Measurements from ENCODE around the gene HSF4. TPM values are rescaled to one million over a fixed set of nuclear protein-coding genes. Genes with fewer than 3 reads are reported as not detected.

The HSF4 gene
- total and polyA plus RNA-seq, 8 donors = 2.5 to 38.2 (median 5.0) TPM

DNA sequence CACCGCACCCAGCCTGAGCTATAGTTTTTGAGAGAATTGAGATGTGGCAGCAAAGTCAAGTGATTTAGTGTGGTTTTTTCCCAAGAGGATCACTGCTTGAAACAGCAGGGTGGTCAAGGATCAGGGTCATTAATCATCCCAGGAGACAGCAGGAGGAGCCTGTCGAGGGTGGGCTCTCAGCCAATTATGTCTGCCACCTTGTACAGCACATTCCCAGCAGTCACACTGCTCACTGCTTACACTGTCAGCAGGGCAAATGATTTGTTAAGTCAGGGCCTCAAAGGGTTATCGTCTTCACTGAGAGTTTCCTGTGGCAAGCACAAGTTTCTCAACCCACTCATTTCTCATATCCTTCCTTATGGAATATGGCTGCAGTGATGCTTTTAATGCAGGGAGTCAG, 26.9 kb upstream of the HSF4 start:
- DNase-seq (no peak), ATAC-seq (no peak)
- Histone ChIP-seq H3K27me3 (no peaks in the 10 kb centered on the region), H3K27ac (no peak overlapping the region), H3K4me3 (no peak overlapping the region), H3K9me3 (no peaks in the 10 kb centered on the region), H3K36me3 (peaks cover 0 to 100% of the 10 kb centered on the region in 2 donors), H3K4me1 (no peaks in the 10 kb centered on the region)
- TF ChIP-seq CTCF (IDR thresholded peaks at IDR 0.05) = no peak
- intact Hi-C loops (cut with DNase I) = no loop called here

GRCh38 chr16:67141391-67141790, 23.2 kb upstream of the HSF4 start:
- intact Hi-C loops (cut with DNase I) = no loop called here
- no peak for ATAC-seq
- Histone ChIP-seq H3K36me3 (peaks cover 0 to 100% of the 10 kb centered on the region in 2 donors), H3K4me3 (no peak overlapping the region), H3K27ac (no peak overlapping the region), H3K9me3 (no peaks in the 10 kb centered on the region), H3K4me1 (no peaks in the 10 kb centered on the region), H3K27me3 (no peaks in the 10 kb centered on the region)
- DNase-seq = peak in 1 of 4 donors; percentile 59
- no peak for TF ChIP-seq CTCF (IDR thresholded peaks at IDR 0.05)

DNA sequence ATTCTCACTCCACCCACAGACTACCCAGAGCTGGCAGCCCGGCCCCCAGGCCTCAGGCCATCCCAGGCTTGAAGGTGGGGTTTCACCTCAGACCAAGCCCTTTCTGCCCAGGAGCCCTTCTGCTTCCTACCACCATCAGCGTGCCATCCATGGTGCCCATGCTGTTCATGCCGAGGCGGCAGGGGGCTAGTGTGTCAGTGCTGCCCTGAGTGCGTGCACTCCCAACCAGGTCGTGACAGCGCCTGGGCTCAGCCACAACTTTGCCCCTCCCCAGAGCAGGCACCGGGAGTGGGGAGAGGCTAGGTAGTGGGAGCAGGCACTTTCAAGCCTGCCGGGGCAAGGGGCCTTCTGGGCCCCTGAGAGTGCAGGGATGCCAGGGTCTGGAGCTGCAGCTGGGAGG, 22.2 kb upstream of the HSF4 start:
- Histone ChIP-seq H3K4me1 (no peaks in the 10 kb centered on the region), H3K27ac (no peak overlapping the region), H3K36me3 (peaks cover 0 to 100% of the 10 kb centered on the region in 2 donors), H3K27me3 (no peaks in the 10 kb centered on the region), H3K9me3 (no peaks in the 10 kb centered on the region), H3K4me3 (no peak overlapping the region)
- ATAC-seq (no peak), DNase-seq (peak in 1 of 4 donors; percentile 41)
- TF ChIP-seq CTCF (IDR thresholded peaks at IDR 0.05) = no peak
- intact Hi-C loops (cut with DNase I) = no loop called here

GRCh38 chr16:67144943-67145342, 19.6 kb upstream of the HSF4 start:
- Histone ChIP-seq H3K9me3 (no peaks in the 10 kb centered on the region), H3K27ac (no peak overlapping the region), H3K4me1 (peaks cover 0 to 5% of the 10 kb centered on the region in 2 donors), H3K27me3 (peaks cover 0 to 9% of the 10 kb centered on the region in 2 donors), H3K4me3 (no peak overlapping the region), H3K36me3 (peaks cover 0 to 97% of the 10 kb centered on the region in 2 donors)
- ATAC-seq (no peak), DNase-seq (no peak)
- TF ChIP-seq CTCF (IDR thresholded peaks at IDR 0.05) = no peak
- intact Hi-C loops (cut with DNase I) = no loop called here

DNA sequence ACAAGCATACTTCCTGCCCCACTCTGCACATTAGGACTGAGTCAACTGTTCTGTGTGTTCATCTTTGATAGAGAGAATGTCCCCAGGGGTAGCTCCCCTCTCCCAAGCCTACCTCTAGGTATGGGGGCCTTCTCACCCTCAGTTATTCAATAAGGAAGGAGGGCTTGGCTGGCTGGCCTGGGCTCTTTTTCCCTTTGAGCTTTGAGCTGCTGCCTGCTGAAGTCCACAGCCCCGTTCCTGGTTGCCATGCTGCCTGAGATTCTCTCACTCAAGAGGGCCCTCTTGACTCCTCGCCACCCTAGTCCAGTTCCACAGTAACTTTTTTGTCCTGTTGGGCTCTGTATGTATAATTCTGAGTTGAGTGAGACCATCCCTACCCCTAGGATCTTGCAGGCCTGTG, 18.8 kb upstream of the HSF4 start:
- intact Hi-C loops (cut with DNase I) = no loop called here
- Histone ChIP-seq H3K4me3 (no peak overlapping the region), H3K27me3 (peaks cover 0 to 17% of the 10 kb centered on the region in 2 donors), H3K9me3 (no peaks in the 10 kb centered on the region), H3K36me3 (peaks cover 0 to 89% of the 10 kb centered on the region in 2 donors), H3K27ac (peak overlapping the region in 1 of 2 donors; percentile 13), H3K4me1 (peaks cover 0 to 13% of the 10 kb centered on the region in 2 donors)
- no peak for TF ChIP-seq CTCF (IDR thresholded peaks at IDR 0.05)
- DNase-seq (no peak), ATAC-seq (no peak)

Measured in left lung (tissue), 10 donors.